Hepatic stellate cell (primary cell): ENCODE data around the gene ADGRB3.

Source experiments
- DNase-seq: peaks from one replicate; pipeline ENCODE4 v3.0.0; 2011; ENCODE audit warnings: low spot score

Gene ADGRB3

DNA sequence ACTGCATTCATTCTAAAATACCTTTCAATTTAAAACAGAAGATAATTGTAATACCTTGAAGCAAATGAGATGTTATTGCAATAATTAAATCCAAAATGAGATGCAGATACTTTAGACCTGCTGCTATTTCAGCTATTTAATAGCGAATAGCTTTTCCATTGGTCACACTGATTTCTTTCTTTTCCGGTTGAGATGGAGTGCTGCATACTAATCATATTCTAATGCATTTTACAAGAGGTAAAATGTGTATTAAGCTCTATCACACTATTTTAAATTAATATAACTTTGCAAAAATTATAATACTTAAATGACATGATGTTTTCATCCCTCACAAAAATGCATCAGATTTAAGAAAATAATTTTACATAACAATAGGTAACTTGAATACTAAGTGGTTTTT lies 74.0 kb downstream of the ADGRB3 start:
- DNase-seq, result no peak

- DNase-seq, result no peak
Observed at GRCh38 chr6:68709882-68710281, 74.8 kb downstream of the ADGRB3 start.

GRCh38 chr6:68710496-68710895 lies 75.4 kb downstream of the ADGRB3 start:
- DNase-seq, result no peak

GRCh38 chr6:68710916-68711315 lies 75.8 kb downstream of the ADGRB3 start:
- no peak for DNase-seq

DNA sequence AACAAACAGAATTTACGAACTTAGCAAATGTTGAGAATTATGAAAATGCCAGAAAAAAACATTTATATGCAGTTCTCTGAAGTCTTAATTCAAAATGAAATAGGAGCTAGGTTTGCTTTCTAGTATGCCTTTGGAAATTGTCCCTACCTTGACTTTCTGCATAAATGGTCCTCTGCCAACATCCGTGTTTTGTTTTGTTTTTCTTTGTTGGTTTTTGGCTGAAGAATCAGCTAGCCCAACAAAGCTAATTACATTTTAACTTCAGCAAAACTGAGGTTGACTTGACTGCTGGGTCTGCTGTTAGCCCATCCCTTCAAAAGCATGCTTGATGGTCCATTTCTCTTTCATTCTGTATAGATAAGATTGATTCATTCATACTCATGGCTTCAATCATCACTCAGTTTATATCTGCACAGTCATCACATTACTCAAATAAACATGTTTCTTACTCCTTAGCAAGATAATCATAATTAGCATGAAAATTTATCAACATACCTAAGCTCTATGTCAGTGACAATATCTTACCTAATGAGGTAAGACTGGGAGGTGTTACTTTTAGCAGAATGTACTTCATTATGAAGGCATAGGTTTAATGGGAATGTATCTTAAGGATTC lies 76.4 kb downstream of the ADGRB3 start:
- no peak for DNase-seq

DNA sequence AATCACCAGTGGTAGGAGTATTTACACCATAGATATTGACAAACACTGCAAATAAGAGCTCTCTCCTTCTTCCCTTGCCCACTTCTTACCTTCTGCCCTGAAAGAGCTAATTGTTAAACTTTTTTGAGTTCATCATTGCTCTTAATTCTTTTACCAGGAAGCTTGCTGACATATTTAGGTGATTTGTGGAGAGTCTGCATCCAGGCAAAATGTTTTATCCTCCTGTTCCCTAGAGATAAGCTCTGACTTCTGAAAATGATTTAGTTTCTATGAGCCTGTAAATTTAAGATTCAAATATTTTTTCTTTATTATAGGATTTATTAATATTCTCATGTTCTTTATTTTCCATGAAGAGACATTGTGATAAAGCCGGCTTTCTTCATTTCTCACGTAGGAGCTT lies 81.5 kb downstream of the ADGRB3 start:
- DNase-seq, result no peak

DNA sequence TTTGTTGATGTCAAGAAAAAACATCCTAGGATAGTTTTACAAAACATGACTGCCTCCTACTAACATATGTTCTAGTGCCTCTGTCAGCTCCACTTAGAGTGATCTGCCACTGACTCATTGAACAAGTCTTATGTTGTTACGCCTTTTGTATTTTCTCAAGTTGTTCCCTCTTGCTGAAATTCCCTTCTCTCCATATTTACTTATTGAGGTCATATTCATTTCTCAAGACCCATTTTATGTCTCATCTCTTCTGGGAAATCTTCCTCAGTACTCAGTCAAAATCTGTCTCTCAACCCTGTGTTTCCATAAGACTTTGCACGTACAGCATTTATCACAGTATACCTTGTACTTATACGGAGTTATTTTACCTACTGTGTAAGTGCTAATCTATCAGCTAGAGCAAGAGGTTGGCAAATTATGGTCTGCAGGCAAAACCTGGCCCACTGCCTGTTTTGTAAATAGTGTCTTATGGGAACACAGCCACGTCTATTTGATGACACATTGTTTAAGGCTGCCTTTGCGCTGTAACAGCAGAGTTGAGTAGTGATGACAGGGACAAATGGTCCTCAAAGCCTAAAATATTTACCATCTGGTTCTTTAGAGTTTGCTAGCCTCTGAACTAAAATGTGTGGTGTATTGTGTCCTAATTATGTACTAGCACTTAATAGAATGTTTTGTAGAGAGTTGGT lies 83.4 kb downstream of the ADGRB3 start:
- no peak for DNase-seq

GRCh38 chr6:68719761-68720160 lies 84.7 kb downstream of the ADGRB3 start:
- no peak for DNase-seq

- no peak for DNase-seq
Observed at GRCh38 chr6:68722891-68723527, 87.9 kb downstream of the ADGRB3 start.

- no peak for DNase-seq
Observed at GRCh38 chr6:68724060-68724459, 89.0 kb downstream of the ADGRB3 start.

DNA sequence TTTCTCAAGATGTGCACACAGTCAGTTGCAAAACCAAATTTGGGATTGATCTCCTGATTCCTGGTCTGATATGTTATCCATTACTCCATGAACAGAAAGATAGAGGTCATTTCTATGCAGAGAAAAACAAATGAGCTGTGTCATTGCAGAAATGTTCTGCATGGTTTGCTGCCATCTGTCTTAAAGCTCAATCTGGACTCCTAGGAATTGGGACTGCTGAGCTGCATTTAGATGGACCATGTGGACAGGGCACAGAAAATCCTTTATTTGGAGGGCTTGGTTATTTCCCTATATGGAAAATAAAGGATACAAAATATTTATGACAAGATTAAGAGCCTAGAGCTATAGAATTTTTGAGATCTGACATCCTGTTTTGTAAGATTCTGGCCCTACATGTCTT lies 91.3 kb downstream of the ADGRB3 start:
- DNase-seq, result no peak

- DNase-seq, result no peak
Observed at GRCh38 chr6:68726992-68727391, 91.9 kb downstream of the ADGRB3 start.

DNA sequence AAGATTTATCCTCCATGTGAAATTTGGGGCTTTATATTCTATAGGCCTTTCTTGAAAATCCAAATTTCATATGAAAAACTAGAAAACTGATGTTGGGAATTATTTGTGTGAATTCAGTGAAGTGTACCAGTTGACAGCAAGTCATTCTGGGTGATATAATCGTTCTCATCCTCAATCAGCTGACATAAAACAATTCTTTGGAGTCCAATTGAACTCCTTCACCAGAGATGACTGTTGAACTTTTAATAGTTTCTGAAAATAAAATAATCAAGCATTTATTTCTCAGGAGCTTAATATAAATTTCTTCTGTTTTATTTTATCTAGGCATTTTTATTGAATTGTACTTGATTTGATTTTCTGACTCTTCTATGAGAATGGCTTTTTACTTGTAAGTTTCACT lies 92.6 kb downstream of the ADGRB3 start:
- no peak for DNase-seq

DNA sequence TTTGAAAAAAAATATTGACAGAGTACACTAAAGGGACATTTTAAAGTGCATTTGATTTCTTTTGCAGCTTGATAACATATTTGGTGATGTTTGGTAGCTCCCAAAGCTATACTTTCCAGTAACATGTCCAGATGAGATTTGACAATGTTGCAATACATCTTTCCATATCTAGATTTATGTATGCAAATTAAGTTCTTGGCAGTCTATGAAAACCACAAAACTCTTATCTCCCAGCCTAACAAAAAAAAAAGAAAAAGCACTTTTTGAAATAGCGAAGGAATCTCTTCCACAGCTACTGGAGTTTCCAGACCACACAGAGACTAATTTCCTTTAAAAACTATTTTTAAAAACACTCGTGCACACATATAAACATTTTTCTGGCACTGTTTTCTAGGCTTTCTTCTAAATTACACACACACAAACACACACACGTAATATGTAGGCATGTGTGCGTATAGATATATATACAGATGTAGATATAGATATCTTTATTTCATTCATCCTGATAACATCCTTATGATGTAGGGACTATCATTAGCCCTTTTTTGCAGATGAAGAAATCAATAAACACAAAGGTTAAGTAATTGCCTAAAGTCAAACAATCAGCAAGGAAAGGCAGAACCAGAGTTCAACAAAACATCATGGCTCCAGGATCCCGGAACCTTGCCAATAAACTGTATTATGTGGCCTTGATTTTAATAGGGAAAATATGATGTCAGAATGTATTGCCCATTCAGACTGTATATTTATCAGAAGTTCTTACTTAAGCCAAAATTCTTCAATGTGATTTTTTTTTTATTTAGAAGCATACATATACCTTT lies 93.3 kb downstream of the ADGRB3 start:
- no peak for DNase-seq

- DNase-seq, result no peak
Observed at GRCh38 chr6:68729377-68729903, 94.4 kb downstream of the ADGRB3 start.

DNA sequence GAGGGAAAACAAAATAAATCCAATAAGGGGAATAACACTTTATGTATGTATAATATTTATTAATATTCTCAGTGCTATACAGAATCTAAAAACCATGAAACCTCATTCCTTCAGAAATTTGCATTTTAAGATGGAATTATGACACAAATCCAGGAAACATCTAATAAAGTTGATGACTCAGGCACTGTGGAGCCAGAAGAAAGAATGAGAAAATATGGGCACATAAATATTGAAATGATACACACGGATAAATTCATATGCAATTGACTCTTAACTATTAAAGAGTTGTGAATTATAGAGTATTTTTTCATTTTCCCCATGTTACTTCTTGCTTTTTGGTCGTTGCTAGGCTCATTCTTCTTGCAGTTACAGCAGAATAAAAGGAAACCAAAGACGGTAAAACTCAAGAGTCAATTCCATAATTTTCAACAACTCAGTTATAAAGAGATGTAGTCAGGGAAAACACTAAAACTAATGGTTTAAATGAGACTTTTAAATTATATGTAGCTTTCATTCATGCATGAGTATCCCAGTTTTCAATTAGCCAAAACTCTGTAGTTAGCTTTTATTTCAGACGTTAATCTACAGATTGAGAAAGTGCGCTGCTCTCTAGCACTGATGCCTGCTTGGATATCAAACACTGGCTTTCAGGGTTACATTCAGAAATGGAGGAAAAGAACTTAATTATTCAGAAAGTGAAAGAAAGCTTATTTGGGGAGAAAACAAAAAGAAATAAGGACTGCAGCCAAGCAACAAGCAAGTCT lies 95.4 kb downstream of the ADGRB3 start:
- no peak for DNase-seq

GRCh38 chr6:68732423-68732822 lies 97.3 kb downstream of the ADGRB3 start:
- no peak for DNase-seq

- DNase-seq, result no peak
Observed at GRCh38 chr6:68735866-68736265, 100.8 kb downstream of the ADGRB3 start.

DNA sequence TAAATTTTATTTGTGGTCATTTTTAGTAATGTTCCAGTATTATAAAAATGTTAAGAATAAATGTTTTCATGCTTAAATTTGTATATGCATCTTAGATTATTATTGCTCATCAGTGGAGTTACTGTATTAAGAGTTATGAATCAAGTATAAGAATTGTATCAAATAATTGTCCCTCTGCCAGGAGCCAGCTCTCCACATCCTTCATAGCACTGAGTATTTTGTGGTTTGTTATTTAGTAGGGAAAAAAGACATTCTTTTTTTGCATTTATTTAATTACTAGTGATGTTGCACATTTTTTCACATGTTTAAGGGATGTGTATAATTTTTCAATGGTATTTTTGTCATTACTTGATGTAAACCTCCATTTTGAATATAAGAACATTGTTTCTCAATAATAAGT lies 102.0 kb downstream of the ADGRB3 start:
- no peak for DNase-seq

DNA sequence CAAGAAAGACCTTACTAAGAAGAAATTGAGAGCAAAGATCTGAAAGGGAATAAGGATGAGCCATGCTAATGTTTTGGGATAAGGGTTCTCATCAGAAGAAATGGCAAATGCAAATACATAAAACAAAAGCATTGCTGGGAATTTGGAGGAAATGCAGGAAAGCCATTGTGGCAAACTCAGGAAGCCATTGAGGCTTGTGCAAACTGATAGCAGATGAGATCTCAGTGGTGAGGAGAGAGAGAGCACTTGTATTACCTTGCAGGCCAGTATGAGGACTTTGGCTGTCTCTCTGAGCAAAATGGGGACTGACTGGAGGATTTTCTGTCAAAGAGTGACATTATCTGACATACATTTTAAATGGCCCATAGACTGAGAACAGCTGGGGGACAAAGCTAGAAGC lies 103.0 kb downstream of the ADGRB3 start:
- no peak for DNase-seq

- DNase-seq, result no peak
Observed at GRCh38 chr6:68740828-68741500, 105.9 kb downstream of the ADGRB3 start.
